ENCODE data around the gene ABTB2.

ABTB2 gene

GRCh38 chr11:34166806-34167740, 190.7 kb downstream of the ABTB2 start:
- no peak for DNase-seq (ENCODE audit: low read depth)

- no peak for DNase-seq (ENCODE audit: low read depth)
These were observed 191.8 kb downstream of the ABTB2 start for GRCh38 chr11:34165786-34166555.

- DNase-seq (ENCODE audit: low read depth) = no peak
These were observed 192.7 kb downstream of the ABTB2 start for GRCh38 chr11:34165121-34165520.

- no peak for DNase-seq (ENCODE audit: low read depth)
These were observed 195.0 kb downstream of the ABTB2 start for GRCh38 chr11:34162856-34163255.

GRCh38 chr11:34162493-34162820, 195.4 kb downstream of the ABTB2 start:
- DNase-seq (ENCODE audit: low read depth) = no peak

DNA sequence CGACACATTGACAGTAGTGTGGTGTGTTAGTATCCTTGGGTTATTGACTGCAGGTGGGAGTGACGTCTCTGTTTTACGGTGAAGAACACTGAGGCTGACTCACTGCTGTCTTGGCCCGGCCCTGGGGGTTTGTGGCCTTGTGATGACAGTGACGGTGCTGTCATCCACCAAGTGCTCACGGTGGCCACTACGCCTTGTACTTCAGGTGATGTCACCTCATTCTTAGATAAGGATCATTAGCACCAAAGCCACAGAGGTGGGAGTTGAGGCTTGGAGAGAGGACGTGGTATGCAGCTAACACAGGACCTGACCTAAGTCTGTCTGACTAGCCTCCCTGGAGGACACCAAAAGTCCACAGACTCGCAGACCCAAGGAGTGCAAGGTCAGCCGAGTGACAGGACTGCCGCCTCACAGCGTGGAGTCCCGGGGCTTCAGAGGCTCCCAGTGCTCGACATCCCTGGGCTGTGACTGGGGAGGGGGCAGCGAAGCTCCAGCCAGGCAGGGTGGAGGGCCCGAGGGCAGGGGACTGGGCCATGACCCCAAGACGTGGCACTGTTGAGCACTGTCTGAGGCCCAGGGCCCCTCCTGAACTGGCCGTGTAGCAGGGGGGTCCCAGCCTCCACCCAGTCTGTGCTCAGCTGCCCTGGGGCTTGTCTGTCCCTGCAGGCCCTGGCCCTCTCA, 195.9 kb downstream of the ABTB2 start:
- no peak for DNase-seq (ENCODE audit: low read depth)

DNA sequence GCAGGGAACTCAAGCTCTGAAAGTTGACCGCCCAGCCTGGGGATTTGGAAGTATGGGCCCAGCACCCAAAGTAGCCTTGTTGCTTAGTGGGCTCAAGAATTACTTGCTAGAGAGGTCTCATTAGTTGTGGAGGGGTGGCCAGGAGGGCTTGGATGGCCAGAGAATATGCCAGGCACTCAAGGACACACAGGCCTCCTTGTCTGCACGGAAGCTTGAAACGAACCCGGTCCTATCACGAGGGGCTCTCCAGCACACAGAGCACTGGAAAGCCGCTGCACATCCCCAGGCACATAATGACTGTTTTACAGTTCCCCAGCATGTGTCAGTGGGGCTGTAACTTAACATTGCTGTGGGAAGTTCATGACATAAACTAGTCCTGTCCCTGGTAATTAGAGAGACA, 196.4 kb downstream of the ABTB2 start:
- DNase-seq (ENCODE audit: low read depth) = no peak

- DNase-seq (ENCODE audit: low read depth) = no peak
These were observed 197.0 kb downstream of the ABTB2 start for GRCh38 chr11:34160791-34161190.

DNA sequence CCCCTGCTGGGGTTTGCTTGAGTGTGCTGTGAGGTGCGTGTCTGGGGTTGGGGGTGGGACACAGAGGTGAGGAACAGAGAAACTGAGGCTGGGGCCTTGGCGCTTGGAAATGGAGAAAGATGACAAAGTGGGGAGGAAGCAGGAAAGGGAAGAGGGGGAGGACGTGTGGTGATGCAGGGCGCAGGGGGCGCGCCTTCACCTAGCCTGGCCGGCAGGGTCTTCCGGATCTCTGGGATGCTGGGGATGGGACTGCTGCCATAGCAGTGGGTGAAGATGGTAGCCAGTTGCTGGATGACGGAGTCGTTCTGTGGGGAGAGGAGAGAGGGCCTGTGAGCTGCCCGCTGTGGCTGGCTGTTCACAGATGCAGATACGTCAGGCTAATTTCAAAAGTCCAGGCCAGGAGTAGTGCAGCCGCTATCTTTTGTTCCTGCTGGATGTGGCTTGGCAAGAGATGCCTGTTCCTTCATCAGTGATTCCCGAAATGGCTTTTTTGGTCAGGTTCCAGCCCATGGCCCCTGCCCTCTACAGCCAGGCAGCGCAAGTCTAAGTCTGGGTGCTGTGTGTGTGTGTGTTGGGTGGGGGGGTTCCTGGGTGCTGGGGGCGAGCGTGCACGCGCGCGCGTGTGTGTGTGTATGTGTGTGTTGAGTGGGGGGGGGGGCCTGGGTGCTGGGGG, 197.6 kb downstream of the ABTB2 start:
- no peak for DNase-seq (ENCODE audit: low read depth)

DNA sequence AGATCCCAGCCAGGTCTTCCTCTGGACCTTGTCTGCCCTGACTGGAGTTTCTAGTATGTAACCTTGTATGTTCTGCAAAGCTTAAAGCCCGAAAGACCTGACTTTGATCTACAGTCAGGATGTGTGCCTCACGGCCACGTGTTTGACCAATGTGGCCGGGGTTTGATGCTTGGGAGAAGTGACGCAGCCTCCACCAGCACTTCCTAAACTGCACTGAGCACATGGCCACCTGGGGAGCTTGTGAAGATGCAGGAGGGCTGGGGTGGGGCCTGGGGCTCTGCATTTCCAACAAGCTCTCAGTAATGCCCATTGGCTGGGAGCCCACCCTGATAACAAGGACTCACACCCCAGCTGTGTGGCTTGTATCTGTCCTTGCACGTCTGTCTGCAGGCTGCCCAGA, 199.1 kb downstream of the ABTB2 start:
- no peak for DNase-seq (ENCODE audit: low read depth)

GRCh38 chr11:34157163-34157562, 200.6 kb downstream of the ABTB2 start:
- no peak for DNase-seq (ENCODE audit: low read depth)

DNA sequence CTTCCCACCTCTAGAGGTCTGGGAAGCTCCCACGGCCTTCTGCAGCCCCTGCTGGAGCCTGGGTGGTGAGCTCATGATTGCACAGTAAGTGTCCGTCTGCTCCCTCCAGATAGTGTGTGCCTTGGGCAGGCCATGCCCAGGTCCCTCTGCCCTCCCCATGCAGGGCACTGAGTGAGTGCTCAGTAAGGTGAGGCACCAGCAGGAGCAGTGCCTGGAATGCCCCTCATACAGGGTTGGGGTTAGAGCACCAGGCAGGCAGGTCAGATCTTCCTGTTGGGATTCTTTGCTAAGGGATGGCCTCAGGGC, 202.1 kb downstream of the ABTB2 start:
- no peak for DNase-seq (ENCODE audit: low read depth)

- DNase-seq (ENCODE audit: low read depth) = no peak
These were observed 202.6 kb downstream of the ABTB2 start for GRCh38 chr11:34155057-34155756.

DNA sequence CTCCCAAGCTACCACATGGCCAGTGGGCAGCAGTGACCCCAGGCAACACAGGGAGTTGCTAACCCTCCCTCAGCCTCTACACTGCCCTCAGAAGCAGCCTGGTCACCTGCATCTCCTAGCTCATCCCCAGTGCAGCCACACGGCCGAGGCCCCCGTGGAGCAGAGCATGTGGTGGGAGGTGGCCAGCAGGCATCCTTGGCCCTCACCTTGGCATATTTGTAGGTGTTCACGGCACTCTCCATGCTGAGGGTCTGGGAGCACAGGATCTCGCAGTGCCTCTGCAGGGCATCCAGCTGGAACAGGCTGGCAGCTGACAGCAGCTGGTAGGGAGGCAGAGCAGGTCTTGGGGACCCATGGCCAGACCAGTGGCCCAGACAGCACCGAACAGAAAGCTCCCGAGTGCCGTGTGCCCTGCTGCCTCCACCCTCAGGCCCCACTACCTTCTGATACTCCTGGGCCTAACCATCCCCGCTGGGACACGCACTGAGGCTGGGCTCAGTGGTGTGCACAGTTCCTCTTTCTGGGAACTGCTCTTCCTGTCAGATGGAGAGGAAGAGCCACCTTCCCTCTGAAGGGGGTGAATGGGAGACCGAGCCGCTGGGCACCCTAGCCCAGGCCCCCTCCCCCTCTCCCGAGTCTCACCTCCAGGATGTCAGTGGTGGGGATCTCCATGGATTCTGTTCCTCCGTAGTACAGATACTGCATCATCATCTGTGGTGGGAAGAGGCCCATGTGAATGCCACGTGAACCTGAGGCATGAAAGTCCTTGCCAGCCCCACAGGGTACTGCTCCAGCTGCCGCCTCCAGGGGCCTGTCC, 203.5 kb downstream of the ABTB2 start:
- no peak for DNase-seq (ENCODE audit: low read depth)

DNA sequence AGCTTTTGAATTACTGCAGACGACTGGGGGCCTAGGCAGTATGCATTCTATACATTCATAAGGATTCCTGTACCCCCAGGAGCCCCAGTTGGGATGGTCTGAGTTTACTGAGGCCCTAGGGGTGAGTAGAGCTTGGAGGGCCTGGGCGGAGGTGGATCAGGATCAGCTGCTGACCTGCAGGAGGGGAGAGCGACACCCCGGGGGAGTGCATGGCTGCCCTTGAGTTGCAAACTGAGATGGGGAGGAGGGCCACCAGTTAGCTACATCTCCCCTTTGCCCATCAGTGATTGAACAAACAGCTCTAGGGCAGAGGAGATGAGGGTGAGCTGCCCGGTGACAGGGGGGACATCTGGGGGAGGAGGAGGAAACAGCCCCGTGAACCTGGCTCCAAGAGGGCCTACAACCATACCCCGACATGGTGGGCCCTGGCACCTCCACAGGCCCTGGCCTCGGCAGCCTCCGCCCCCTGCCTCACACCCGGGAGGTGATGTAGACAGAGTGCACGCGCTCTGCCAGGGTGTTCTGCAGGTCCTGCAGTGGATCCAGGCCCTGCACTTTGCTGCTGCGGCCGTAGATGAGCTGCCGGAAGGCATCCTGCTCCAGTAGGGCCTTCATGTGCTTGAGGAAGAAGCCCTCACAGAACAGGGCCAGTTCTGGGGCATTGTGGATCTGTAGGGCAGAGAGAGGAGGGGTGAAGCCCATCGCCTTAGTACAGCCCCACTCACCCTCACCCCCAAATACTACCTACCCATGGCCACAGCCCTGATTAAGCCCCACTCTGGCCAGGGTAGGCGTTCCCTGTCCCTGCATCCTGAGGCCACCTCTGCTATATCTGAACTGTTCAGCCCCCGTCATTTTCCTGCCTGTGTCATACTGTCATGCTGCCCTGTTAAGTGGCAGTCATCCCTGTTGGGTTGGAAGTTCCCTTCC, 205.6 kb downstream of the ABTB2 start:
- no peak for DNase-seq (ENCODE audit: low read depth)

GRCh38 chr11:34151166-34151565, 206.6 kb downstream of the ABTB2 start:
- DNase-seq (ENCODE audit: low read depth) = no peak

DNA sequence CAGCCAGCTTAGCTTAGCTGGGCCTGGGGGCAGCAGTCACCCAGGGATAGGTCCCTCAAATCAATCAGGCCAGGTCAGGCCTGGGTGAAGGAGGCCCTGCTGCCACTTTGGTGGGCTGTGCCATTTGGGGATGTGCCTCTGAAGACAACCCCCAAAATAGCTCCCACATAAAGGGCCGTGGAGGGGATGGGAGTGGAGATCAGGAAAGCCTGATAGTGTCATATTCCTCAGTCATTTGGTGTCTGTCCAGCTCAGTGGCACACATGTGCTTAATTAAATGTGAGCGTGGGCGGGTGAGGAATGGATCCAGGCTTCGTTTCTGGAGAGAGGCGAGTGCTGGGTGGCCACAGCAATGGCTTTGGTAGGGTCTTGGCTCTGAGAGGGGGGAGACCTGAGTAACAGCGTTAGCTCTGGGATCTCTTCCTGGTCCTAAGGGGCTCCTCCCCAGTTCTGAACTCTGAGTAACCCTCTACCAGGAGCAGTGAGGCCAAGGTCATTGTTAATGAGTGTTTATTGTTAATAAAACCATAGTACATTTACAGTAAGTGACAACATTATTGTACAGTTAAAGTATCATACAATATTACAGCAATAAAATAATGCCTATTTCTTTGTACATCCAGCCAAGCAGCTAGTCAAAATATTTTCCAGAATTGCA, 207.2 kb downstream of the ABTB2 start:
- DNase-seq (ENCODE audit: low read depth) = no peak

GRCh38 chr11:34149786-34150185, 208.0 kb downstream of the ABTB2 start:
- no peak for DNase-seq (ENCODE audit: low read depth)

DNA sequence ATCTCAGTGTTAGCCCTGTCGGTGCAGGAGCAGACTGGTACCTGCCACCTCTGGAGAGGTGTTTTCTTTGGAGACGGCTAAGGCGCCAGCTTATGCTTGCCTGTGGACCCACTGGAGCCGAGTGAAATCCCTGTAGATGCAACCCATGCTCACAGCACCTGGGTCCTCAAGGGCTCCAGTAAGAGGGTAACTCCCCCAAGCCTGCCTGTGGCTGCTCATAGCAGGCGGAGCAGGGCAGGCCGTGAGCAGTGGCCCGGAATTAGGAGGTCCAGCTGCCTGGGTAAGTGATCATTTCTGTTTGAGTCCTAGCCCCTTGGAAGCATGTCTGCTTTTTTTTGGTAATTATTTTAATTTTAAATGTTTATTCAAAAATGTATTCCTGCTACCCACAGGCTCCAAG, 208.5 kb downstream of the ABTB2 start:
- no peak for DNase-seq (ENCODE audit: low read depth)

All from fibroblast of the conjunctiva (primary cell).